Right ventricle myocardium inferior (tissue), 1 donor: Measurements from ENCODE around the gene C1orf167. TPM values are rescaled to one million over a fixed set of nuclear protein-coding genes. Genes with fewer than 3 reads are reported as not detected.

ENCODE experiments used
- ATAC-seq: fragments of 200-7000 bp; cut with Tn5 transposase; one replicate; pipeline ENCODE4 v1.9.1; 2020; ENCODE audit warnings: mild to moderate bottlenecking, moderate library complexity
- DNase-seq: peaks from one replicate; pipeline ENCODE4 v3.0.0; 2021; ENCODE audit errors: missing footprints
- intact Hi-C: fragments of 100-400 bp; cut with DNase I; formaldehyde crosslinking; loops from one replicate; pipeline ENCODE4 v1.11.0; 2022
- total RNA-seq: library from RNA; stranded (reverse); fragmentation: NEBNext Ultra II Directional; extraction: Animal tissue kit (Norgen Biotek cat#: 25700); gene quantifications from one replicate; pipeline ENCODE4 v1.2.1, GENCODE V29; 2021
- donor health status: DM: no; HTN: yes; CAD: no; lungs with severe emphysema.

C1orf167 gene
- total RNA-seq, 1 donor from 2014 or later = 5.0 TPM

GRCh38 chr1:11838349-11839272 is 76.6 kb downstream of the C1orf167 start:
- peak; percentile 87 for ATAC-seq
- intact Hi-C loops = loop anchor here (5.0 to 10.0 kb wide), 3 partner anchors 69 to 196 kb away; no protein-coding TSS in a partner anchor
- DNase-seq = peak; percentile 89

Other genes with a start within 250 kb of the C1orf167 start
- gene FBXO2, start 107.8 kb upstream of the C1orf167 start, total RNA-seq = 4.2 TPM
- 19.0 TPM for gene FBXO44, start 107.3 kb upstream of the C1orf167 start, total RNA-seq
- 11.8 TPM for gene FBXO6, start 98.0 kb upstream of the C1orf167 start, total RNA-seq
- gene MAD2L2, start 81.0 kb upstream of the C1orf167 start, total RNA-seq = 20.1 TPM
- gene DRAXIN, start 70.5 kb upstream of the C1orf167 start, total RNA-seq = 0.03 TPM
- gene AGTRAP, start 26.1 kb upstream of the C1orf167 start, total RNA-seq = 18.3 TPM
- 34.1 TPM for gene MTHFR, start 43.8 kb downstream of the C1orf167 start, total RNA-seq
- gene CLCN6, start 44.0 kb downstream of the C1orf167 start, total RNA-seq = 15.7 TPM
- gene NPPA, start 85.6 kb downstream of the C1orf167 start, total RNA-seq = 8.2 TPM
- gene NPPB, start 96.8 kb downstream of the C1orf167 start, total RNA-seq = 5.1 TPM
- 32.5 TPM for gene KIAA2013, start 164.2 kb downstream of the C1orf167 start, total RNA-seq
- 70.4 TPM for gene PLOD1, start 172.5 kb downstream of the C1orf167 start, total RNA-seq
- 697 TPM for gene MFN2, start 218.3 kb downstream of the C1orf167 start, total RNA-seq